H1 (cell line): Measurements from ENCODE around the gene RBL1. TPM values are rescaled to one million over a fixed set of nuclear protein-coding genes. Genes with fewer than 3 reads are reported as not detected.
A peak's percentile ranks its signal among the peaks of the same experiment; 100 is the strongest.

Experiments used
- CTCF ChIA-PET: fragments of 300-600 bp; sonication (Branson Sonifier 250); formaldehyde crosslinking; loops from one replicate; lab custom pipeline; 2021; ENCODE audit not compliant: partially characterized antibody; lab: Charles Lee
- POLR2A ChIA-PET: fragments of 300-600 bp; sonication (Branson Sonifier 250); formaldehyde crosslinking; loops from one replicate; lab custom pipeline; 2021; ENCODE audit warnings: inconsistent platforms; ENCODE audit not compliant: partially characterized antibody; lab: Charles Lee
- DNase-seq, 2 experiments: peaks; one replicate each; pipeline versions ENCODE4 v3.0.0 to v3.0.0-alpha.2; 2010 to 2022; ENCODE audit warnings: low spot score in 2 of 2, low read depth in 1 of 2, mixed read lengths in 1 of 2
- FAIRE-seq: peaks from 2 replicates; lab custom pipeline; 2011; peaks lifted over from hg19 to GRCh38; lab: Jason Lieb, UNC
- H2AFZ ChIP-seq: 2 replicates; pipeline ENCODE4 v1.8.1; 2012; ENCODE audit warnings: low read length, inconsistent platforms
- H2AK5ac ChIP-seq: 2 replicates; pipeline ENCODE4 v1.6.1; 2013; ENCODE audit warnings: low read depth, low read length
- H2BK120ac ChIP-seq: replicated peaks from 2 replicates; pipeline ENCODE3; 2013; ENCODE audit warnings: low read depth, low read length, inconsistent platforms
- H2BK12ac ChIP-seq: 2 replicates; pipeline ENCODE4 v1.6.1; 2013; ENCODE audit warnings: low read depth, low read length
- H2BK15ac ChIP-seq: 2 replicates; pipeline ENCODE4 v1.6.1; 2013; ENCODE audit warnings: low read length
- H2BK20ac ChIP-seq: 2 replicates; pipeline ENCODE4 v1.6.1; 2013; ENCODE audit warnings: low read length
- H2BK5ac ChIP-seq: 2 replicates; pipeline ENCODE4 v1.6.1; 2013; ENCODE audit warnings: low read depth, low read length
- H3K14ac ChIP-seq: 2 replicates; pipeline ENCODE4 v1.6.1; 2013; ENCODE audit warnings: inconsistent platforms; ENCODE audit not compliant: insufficient read length
- H3K18ac ChIP-seq: 2 replicates; pipeline ENCODE4 v1.6.1; 2013; ENCODE audit warnings: low read length; ENCODE audit errors: extremely low read depth
- H3K23ac ChIP-seq: 2 replicates; pipeline ENCODE4 v1.6.1; 2013; ENCODE audit warnings: inconsistent platforms; ENCODE audit not compliant: insufficient read length
- H3K23me2 ChIP-seq: 2 replicates; pipeline ENCODE4 v1.6.1; 2013; ENCODE audit warnings: low read depth, low read length
- H3K27ac ChIP-seq: 2 replicates; pipeline ENCODE4 v1.6.1; 2011; ENCODE audit warnings: low read depth, low read length, inconsistent platforms
- H3K27me3 ChIP-seq, 4 experiments: replicated peaks in 1 of 4; 1 replicate in 1 of 4; 2 replicates in 3 of 4; pipeline versions ENCODE4 v1.6.1 to v1.8.1; 2011 to 2013; ENCODE audit warnings: low read length in 3 of 4, mild to moderate bottlenecking in 3 of 4, inconsistent platforms in 2 of 4, mixed read lengths in 2 of 4, moderate library complexity in 1 of 4; ENCODE audit not compliant: control insufficient read depth in 3 of 4, insufficient read depth in 3 of 4; ENCODE audit errors: extremely low read depth in 1 of 4
- H3K36me3 ChIP-seq, 4 experiments: 2 replicates each; pipeline versions ENCODE4 v1.6.1 to v1.8.1; 2011 to 2013; ENCODE audit warnings: mild to moderate bottlenecking in 4 of 4, low read length in 3 of 4, moderate library complexity in 2 of 4, control low read depth in 1 of 4, inconsistent platforms in 1 of 4; ENCODE audit not compliant: insufficient read depth in 4 of 4, control insufficient read depth in 2 of 4
- H3K4ac ChIP-seq: replicated peaks from 2 replicates; pipeline ENCODE3; 2013; ENCODE audit warnings: low read length, low read depth, mixed read lengths, inconsistent platforms; ENCODE audit not compliant: insufficient read length
- H3K4me1 ChIP-seq, 4 experiments: replicated peaks in 1 of 4; 1 replicate in 1 of 4; 2 replicates in 3 of 4; pipeline versions ENCODE4 v1.6.1 to v1.8.1; 2011 to 2013; ENCODE audit warnings: low read length in 3 of 4, inconsistent platforms in 2 of 4, mixed read lengths in 1 of 4; ENCODE audit not compliant: insufficient read depth in 4 of 4, control insufficient read depth in 3 of 4
- H3K4me2 ChIP-seq, 2 experiments: 2 replicates each; pipeline versions ENCODE4 v1.6.1 to v1.8.1; 2011 to 2013; ENCODE audit warnings: low read depth in 2 of 2, low read length in 2 of 2, control low read depth in 1 of 2, inconsistent platforms in 1 of 2, mild to moderate bottlenecking in 1 of 2; ENCODE audit not compliant: insufficient read depth in 1 of 2
- H3K4me3 ChIP-seq, 4 experiments: fragments of 200-600, 300-600 bp in 1 of 4; sonication (generic), shearing (Covaris generic), sonication (Bioruptor Twin) in 1 of 4; 2 replicates each; pipeline versions ENCODE4 v1.5.1 to v1.8.1; 2011 to 2016; ENCODE audit warnings: low read length in 4 of 4, low read depth in 3 of 4, control low read depth in 2 of 4, inconsistent platforms in 2 of 4, mild to moderate bottlenecking in 2 of 4, mixed read lengths in 1 of 4, moderate library complexity in 1 of 4; ENCODE audit not compliant: insufficient read depth in 2 of 4; ENCODE audit errors: extremely low read depth in 1 of 4
- H3K56ac ChIP-seq: replicated peaks from 2 replicates; pipeline ENCODE3; 2013; ENCODE audit warnings: low read depth, mild to moderate bottlenecking, mixed read lengths, low read length, inconsistent platforms; ENCODE audit not compliant: insufficient read length
- H3K79me1 ChIP-seq: 2 replicates; pipeline ENCODE4 v1.6.1; 2013; ENCODE audit warnings: low read depth, low read length, control low read depth
- H3K79me2 ChIP-seq, 2 experiments: 2 replicates each; pipeline versions ENCODE4 v1.6.1 to v1.8.1; 2012 to 2013; ENCODE audit warnings: low read length in 2 of 2, mild to moderate bottlenecking in 2 of 2, inconsistent platforms in 1 of 2; ENCODE audit not compliant: insufficient read depth in 2 of 2, control insufficient read depth in 1 of 2
- H3K9ac ChIP-seq, 4 experiments: replicated peaks in 1 of 4; 1 replicate in 1 of 4; 2 replicates in 3 of 4; pipeline versions ENCODE4 v1.6.1 to v1.8.1; 2011 to 2013; ENCODE audit warnings: low read depth in 3 of 4, low read length in 3 of 4, control low read depth in 2 of 4, mild to moderate bottlenecking in 2 of 4, moderate library complexity in 2 of 4, inconsistent platforms in 1 of 4; ENCODE audit errors: extremely low read depth in 1 of 4
- H3K9me3 ChIP-seq, 2 experiments: 2 replicates each; pipeline versions ENCODE4 v1.6.1 to v1.8.1; 2012 to 2013; ENCODE audit warnings: mild to moderate bottlenecking in 2 of 2, moderate library complexity in 2 of 2, control low read depth in 1 of 2, inconsistent platforms in 1 of 2, low read depth in 1 of 2, low read length in 1 of 2, mixed read lengths in 1 of 2; ENCODE audit not compliant: insufficient read depth in 2 of 2
- H4K20me1 ChIP-seq, 2 experiments: replicated peaks in 1 of 2; 2 replicates each; pipeline versions ENCODE3 to v1.8.1; 2011 to 2013; ENCODE audit warnings: inconsistent platforms in 2 of 2, low read length in 2 of 2, mild to moderate bottlenecking in 1 of 2; ENCODE audit not compliant: insufficient read depth in 2 of 2, control insufficient read depth in 1 of 2
- H4K5ac ChIP-seq: 2 replicates; pipeline ENCODE4 v1.6.1; 2013; ENCODE audit warnings: low read length, low read depth, mixed read lengths, inconsistent platforms; ENCODE audit not compliant: insufficient read length
- H4K8ac ChIP-seq: 2 replicates; pipeline ENCODE4 v1.8.0; 2013; ENCODE audit warnings: mild to moderate bottlenecking, moderate library complexity, low read length, inconsistent platforms; ENCODE audit not compliant: insufficient read depth; ENCODE audit errors: extremely low read depth
- H4K91ac ChIP-seq: replicated peaks from 2 replicates; pipeline ENCODE3; 2013; ENCODE audit warnings: low read length, mixed read lengths, inconsistent platforms; ENCODE audit not compliant: insufficient read length
- ATF2 ChIP-seq: IDR thresholded peaks from 2 replicates; pipeline ENCODE4 v1.6.1; 2012; ENCODE audit warnings: low read length, inconsistent platforms
- CBX5 ChIP-seq: fragments of 300-800, 300-1000 bp; sonication (generic); IDR thresholded peaks from 2 replicates; pipeline ENCODE4 v1.7.1; 2016; ENCODE audit warnings: antibody characterized with exemption, low read length, low read depth
- EP300 ChIP-seq, 2 experiments: IDR thresholded peaks; 1 replicate in 1 of 2; 2 replicates in 1 of 2; pipeline ENCODE4 v1.6.1; 2011 to 2012; ENCODE audit warnings: low read depth in 2 of 2, low read length in 2 of 2, mild to moderate bottlenecking in 2 of 2, borderline replicate concordance in 1 of 2, inconsistent platforms in 1 of 2, moderate library complexity in 1 of 2
- KDM1A ChIP-seq: fragments of 200-600, 300-600 bp; sonication (generic); IDR thresholded peaks from 2 replicates; pipeline ENCODE4 v1.7.1; 2016; ENCODE audit warnings: mild to moderate bottlenecking, low read length, borderline replicate concordance
- KDM4A ChIP-seq: IDR thresholded peaks from one replicate; pipeline ENCODE4 v1.7.1; 2012; ENCODE audit warnings: low read depth, mild to moderate bottlenecking, moderate library complexity, low read length, inconsistent platforms; ENCODE audit not compliant: severe bottlenecking
- MAX ChIP-seq: IDR thresholded peaks from 2 replicates; pipeline ENCODE4 v1.6.1; 2012; ENCODE audit warnings: inconsistent platforms
- POLR2AphosphoS5 ChIP-seq: IDR thresholded peaks from 2 replicates; pipeline ENCODE4 v1.6.1; 2011; ENCODE audit warnings: low read depth, low read length
- SIX5 ChIP-seq: IDR thresholded peaks from 2 replicates; pipeline ENCODE4 v1.6.1; 2011; ENCODE audit warnings: mild to moderate bottlenecking, low read depth, low read length
- WGBS, 2 experiments: shearing (Covaris generic) in 1 of 2; methylation state at CpG; one replicate each; pipeline versions ENCODE4 v1.1.6 to v1.1.7; 2013 to 2015; ENCODE audit warnings: low lambda C conversion rate in 2 of 2, mixed read lengths in 2 of 2, inconsistent platforms in 1 of 2, low coverage in 1 of 2, missing lambda C conversion rate in 1 of 2; ENCODE audit not compliant: insufficient replicate concordance in 2 of 2, insufficient coverage in 1 of 2, insufficient read length in 1 of 2; ENCODE audit errors: extremely low coverage in 1 of 2, missing lambda C conversion rate in 1 of 2; 5-methylcytosine and 5-hydroxymethylcytosine counted together
- polyA plus RNA-seq, 7 experiments: library from polyadenylated mRNA; depleted of rRNA in 3 of 7; stranded (reverse) in 5 of 7; unstranded in 2 of 7; fragments of >200 nt in 5 of 7; fragments of 200-250 nt in 2 of 7; gene quantifications; 1 replicate in 5 of 7; 2 replicates in 1 of 7; 4 replicates in 1 of 7; pipeline versions ENCODE4 v1.2.1 to v1.2.3, GENCODE V29; 2011 to 2013; ENCODE audit warnings: missing spikeins in 2 of 7, mixed read lengths in 2 of 7
- total RNA-seq: library from RNA; stranded (reverse); fragmentation: NEBNext Ultra II Directional; extraction: Animal tissue kit (Norgen Biotek cat#: 25700); gene quantifications from 2 replicates; pipeline ENCODE4 v1.2.1, GENCODE V29; 2021

RBL1 gene
- total and polyA plus RNA-seq, 2 of the 8 experiments (the other 6 are each of a cell fraction or from before 2014, with no cell fraction given): 3.2 to 12.3 TPM

GRCh38 chr20:36951198-36951978 lies 144.4 kb downstream of the RBL1 start, which contains the start of gene SAMHD1:
Gene SAMHD1, minus strand, starts transcription at chr20:36951708. Its CDS starts 65 bp downstream, at chr20:36951643.
- peaks cover 0 to 16% (median 10%) of the 10 kb centered on the region in 4 experiments; a peak in 4 of 7 replicates for H3K4me1 ChIP-seq
- DNase-seq (peak; percentile 95 to 97), FAIRE-seq (no peak)
- H3K4me2 ChIP-seq: peak within 1 kb of the TSS; percentile 92 to 93
- H3K4me3 ChIP-seq: peak within 1 kb of the TSS; percentile 66 to 83 (median 80)
- peaks cover 4% of the 10 kb centered on the region; the same call in 1 of the 2 replicates for H3K79me1 ChIP-seq
- peak within 1 kb of the TSS; percentile 41; the same call in 1 of the 2 replicates for H4K8ac ChIP-seq
- CTCF ChIA-PET: no interaction called here
- H3K9ac ChIP-seq: peak within 1 kb of the TSS in 3 of 4 experiments; percentile 26 to 74 (median 35); a peak in 3 of 7 replicates
- peak within 1 kb of the TSS; percentile 75; the same call in 1 of the 2 replicates for H2BK5ac ChIP-seq
- H3K23ac ChIP-seq: no peak within 1 kb of the TSS
- H4K91ac ChIP-seq: peak within 1 kb of the TSS; percentile 6
- H2AFZ ChIP-seq: peak within 1 kb of the TSS; percentile 35
- no peak within 1 kb of the TSS for H3K27ac ChIP-seq
- H3K27me3 ChIP-seq: no peaks in the 10 kb centered on the region; a peak in 1 of 7 replicates
- no peak within 1 kb of the TSS for H3K4ac ChIP-seq
- peak within 1 kb of the TSS; percentile 44 for H4K5ac ChIP-seq
- no peaks in the 10 kb centered on the region for H4K20me1 ChIP-seq
- no peak within 1 kb of the TSS; the same call in 1 of the 2 replicates for H2BK15ac ChIP-seq
- 1% methylated on average over 38 of the region's 66 CpGs; no CpG with 5 or more reads in 1 of the 2 experiments for WGBS, 2 experiments
- peaks cover 14% of the 10 kb centered on the region for H3K23me2 ChIP-seq
- H2BK120ac ChIP-seq: no peak within 1 kb of the TSS
- H3K56ac ChIP-seq: peak within 1 kb of the TSS; percentile 49
- peaks cover 0 to 2% (median 0%) of the 10 kb centered on the region in 4 experiments; a peak in 1 of 8 replicates for H3K36me3 ChIP-seq
- no peaks in the 10 kb centered on the region for H3K9me3 ChIP-seq
- H2BK20ac ChIP-seq: no peak within 1 kb of the TSS
- POLR2A ChIA-PET: no interaction called here
- H2AK5ac ChIP-seq: no peak within 1 kb of the TSS
- no peak within 1 kb of the TSS for H3K14ac ChIP-seq
- H3K18ac ChIP-seq: peak within 1 kb of the TSS; percentile 56; the same call in 1 of the 2 replicates
- H3K79me2 ChIP-seq: 0 out of 4 replicates have a peak, but pooled peaks cover 0 to 5% of the 10 kb centered on the region in 2 experiments
- H2BK12ac ChIP-seq: no peak within 1 kb of the TSS; the same call in 1 of the 2 replicates
- TF ChIP-seq ATF2 (no peak), EP300 (IDR thresholded peaks at IDR 0.05; ENCODE audit: borderline replicate concordance in 1 of 2, low read depth in 2 of 2, low read length in 2 of 2) (no peak), CBX5 (no peak), KDM4A (peak; percentile 80), SIX5 (no peak), MAX (0 out of 2 replicates have a peak, but pooled peaks have one; percentile 33), KDM1A (no peak), POLR2AphosphoS5 (peak; percentile 34; the same call in 1 of the 2 replicates)
